Measurements from ENCODE around the gene NDUFAF8. TPM values are rescaled to one million over a fixed set of nuclear protein-coding genes. Genes with fewer than 3 reads are reported as not detected.

Gene NDUFAF8
- total and polyA plus RNA-seq, 2 donors = 11.2 to 26.7 TPM

DNA sequence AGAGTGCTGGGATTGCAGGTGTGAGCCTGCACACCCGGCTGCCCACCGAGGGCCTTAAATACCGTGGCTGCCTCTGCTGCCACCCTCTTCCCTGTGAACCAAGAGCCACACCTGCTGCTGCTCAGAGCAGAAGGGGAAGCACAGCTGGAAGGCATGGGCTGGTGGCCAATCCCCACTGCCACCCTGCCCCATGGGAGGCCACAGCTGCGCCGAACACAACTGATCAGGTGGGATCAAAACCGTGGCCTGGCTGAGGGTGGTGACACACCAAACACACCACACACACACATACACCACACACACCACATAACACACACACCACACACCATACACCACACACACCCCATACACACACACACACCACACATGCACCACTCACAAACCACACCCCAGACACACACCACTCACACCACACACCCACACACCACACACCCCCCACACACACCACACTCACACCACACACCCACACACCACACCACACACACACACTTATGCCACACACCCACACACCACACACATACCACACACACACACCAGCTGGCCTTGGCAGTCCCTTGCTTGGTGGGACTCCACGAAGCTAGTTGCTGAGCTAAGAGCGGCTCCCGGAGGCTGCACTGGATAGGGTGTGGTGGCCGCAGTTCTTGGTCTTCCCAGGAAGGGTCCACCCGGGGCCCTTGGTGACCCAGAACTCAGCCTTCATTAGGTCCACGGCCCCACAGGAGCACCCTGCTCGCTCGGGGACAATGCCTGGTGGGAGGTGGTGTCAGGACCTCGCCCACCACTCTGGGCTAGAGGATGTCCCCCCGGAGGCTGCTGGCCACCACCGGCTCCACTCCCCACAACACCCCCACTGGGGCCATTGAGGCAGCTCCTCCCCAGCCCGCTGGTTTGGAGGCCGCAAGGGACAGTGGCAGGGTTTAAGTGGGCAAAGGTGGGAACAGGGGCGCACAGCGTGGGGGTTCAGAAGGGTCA, 31.2 kb upstream of the NDUFAF8 start:
- Histone ChIP-seq H3K36me3 (ENCODE audit: insufficient read depth) (no peaks in the 10 kb centered on the region), H3K27ac (ENCODE audit: low read depth) (no peak overlapping the region), H3K4me3 (ENCODE audit: low read depth, low read length) (no peak overlapping the region), H3K4me1 (ENCODE audit: insufficient read depth) (no peaks in the 10 kb centered on the region)
- DNase-seq (ENCODE audit: extremely low spot score) = no peak
- WGBS = 90% methylated on average over 21 of the region's 21 CpGs

DNA sequence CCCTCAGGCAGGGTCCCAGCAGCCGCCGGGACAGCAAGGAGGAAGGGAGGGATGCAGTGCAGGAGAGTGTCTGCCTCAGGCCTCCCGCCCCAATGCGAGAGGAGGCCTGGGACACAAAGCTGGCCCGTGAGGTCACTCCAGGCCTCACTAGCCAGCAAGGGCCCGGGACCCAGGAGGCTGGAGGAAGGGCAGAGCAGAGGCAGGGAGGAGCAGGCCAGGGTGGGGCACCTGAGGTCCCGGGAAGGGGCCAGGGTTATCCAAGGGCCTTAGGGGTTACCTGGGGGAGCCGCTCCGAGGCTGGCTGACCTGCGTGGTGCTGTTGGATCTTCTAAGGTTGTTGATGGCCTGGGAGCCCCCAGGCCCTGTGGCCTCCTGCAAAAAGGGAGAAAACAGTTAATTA, 30.5 kb upstream of the NDUFAF8 start:
- no peaks in the 10 kb centered on the region for H3K4me1 ChIP-seq (ENCODE audit: insufficient read depth)
- no peaks in the 10 kb centered on the region for H3K36me3 ChIP-seq (ENCODE audit: insufficient read depth)
- 94% methylated on average over 10 of the region's 10 CpGs for WGBS
- no peak overlapping the region for H3K4me3 ChIP-seq (ENCODE audit: low read depth, low read length)
- H3K27ac ChIP-seq (ENCODE audit: low read depth) = no peak overlapping the region
- no peak for DNase-seq (ENCODE audit: extremely low spot score)

DNA sequence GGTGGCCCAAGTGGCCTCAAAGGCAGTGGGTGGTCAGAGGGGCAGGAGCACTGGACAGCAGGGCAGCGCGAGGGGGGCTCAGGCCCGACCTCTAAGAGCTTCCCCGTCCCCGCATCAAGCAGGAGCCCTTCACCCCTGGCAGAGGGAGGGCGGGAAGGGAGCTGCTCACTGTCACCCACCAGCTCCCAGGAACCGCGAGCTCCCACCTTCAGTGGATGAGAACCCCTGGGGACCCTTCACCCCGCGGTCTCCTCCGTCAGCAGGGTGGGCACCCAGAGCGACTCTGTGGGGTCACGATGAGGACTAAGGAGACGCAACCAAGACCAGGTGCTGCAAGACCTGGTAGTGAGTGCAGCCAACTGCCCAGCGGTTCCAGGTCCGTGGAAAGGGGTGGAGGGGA, 30.0 kb upstream of the NDUFAF8 start:
- WGBS = 95% methylated on average over 16 of the region's 16 CpGs
- Histone ChIP-seq H3K27ac (ENCODE audit: low read depth) (no peak overlapping the region), H3K36me3 (ENCODE audit: insufficient read depth) (no peaks in the 10 kb centered on the region), H3K4me3 (ENCODE audit: low read depth, low read length) (no peak overlapping the region), H3K4me1 (ENCODE audit: insufficient read depth) (no peaks in the 10 kb centered on the region)
- no peak for DNase-seq (ENCODE audit: extremely low spot score)

DNA sequence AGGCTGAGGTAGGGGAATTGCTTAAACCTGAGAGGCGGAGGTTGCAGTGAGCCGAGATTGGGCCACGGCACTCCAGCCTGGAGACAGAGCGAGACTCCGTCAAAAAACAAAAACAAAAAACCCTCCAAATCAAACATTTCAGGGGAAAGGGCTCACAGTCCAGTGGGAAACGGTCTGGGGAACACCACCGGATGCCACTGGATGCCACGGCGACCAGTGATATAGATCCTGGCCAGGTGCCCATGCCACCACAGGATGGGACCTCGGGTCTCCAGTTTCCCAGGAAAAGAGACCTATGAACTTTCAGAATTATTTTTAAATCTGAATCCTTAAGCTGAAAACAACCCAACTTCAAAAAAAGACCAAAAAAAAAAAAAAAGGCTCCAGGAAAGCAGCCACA, 28.7 kb upstream of the NDUFAF8 start:
- Histone ChIP-seq H3K27ac (ENCODE audit: low read depth) (no peak overlapping the region), H3K36me3 (ENCODE audit: insufficient read depth) (no peaks in the 10 kb centered on the region), H3K4me3 (ENCODE audit: low read depth, low read length) (no peak overlapping the region), H3K4me1 (ENCODE audit: insufficient read depth) (no peaks in the 10 kb centered on the region)
- no peak for DNase-seq (ENCODE audit: extremely low spot score)
- WGBS = 82% methylated on average over 10 of the region's 10 CpGs

DNA sequence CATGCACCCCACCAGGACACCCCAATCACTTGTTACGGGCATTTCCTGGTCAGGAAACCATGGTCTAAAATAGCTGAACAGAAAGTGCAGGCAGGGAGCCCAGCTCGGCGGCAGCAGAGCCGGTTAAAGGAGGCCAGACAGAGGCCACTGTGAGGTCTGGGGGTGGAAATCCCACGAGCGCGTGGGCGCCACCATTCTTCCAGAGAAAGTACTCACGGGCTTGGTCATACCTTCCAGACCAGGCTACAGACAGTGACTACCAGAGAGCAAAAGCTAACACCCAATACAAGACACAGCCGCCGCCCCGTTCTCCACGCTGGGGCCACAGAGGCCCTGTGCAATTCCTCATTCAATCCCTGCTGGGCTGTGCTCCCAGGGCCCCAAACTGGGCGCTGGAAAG, 28.2 kb upstream of the NDUFAF8 start:
- WGBS = 77% methylated on average over 14 of the region's 14 CpGs
- Histone ChIP-seq H3K36me3 (ENCODE audit: insufficient read depth) (no peaks in the 10 kb centered on the region), H3K4me3 (ENCODE audit: low read depth, low read length) (no peak overlapping the region), H3K4me1 (ENCODE audit: insufficient read depth) (no peaks in the 10 kb centered on the region), H3K27ac (ENCODE audit: low read depth) (no peak overlapping the region)
- no peak for DNase-seq (ENCODE audit: extremely low spot score)

DNA sequence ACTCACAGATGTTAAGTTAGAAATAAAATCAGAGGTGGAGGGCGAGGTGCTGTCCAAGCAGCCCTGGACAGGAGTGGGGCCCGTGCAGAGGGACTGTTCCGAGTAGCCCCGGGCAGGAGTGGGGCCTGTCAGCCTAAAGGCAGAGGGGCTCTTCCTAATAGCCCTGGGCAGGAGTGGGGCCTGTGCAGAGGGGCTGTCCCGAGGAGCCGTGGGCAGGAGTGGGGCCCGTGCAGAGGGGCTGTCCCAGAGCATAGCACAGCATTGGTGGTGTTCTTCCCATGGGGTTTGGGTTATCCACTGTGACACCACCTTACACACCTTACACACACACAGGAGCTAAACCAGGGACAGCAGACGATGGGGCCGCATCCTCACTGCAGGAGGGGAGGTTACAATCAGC, 26.8 kb upstream of the NDUFAF8 start:
- no peak for DNase-seq (ENCODE audit: extremely low spot score)
- Histone ChIP-seq H3K4me1 (ENCODE audit: insufficient read depth) (no peaks in the 10 kb centered on the region), H3K27ac (ENCODE audit: low read depth) (no peak overlapping the region), H3K36me3 (ENCODE audit: insufficient read depth) (no peaks in the 10 kb centered on the region), H3K4me3 (ENCODE audit: low read depth, low read length) (no peak overlapping the region)
- 85% methylated on average over 9 of the region's 9 CpGs for WGBS

DNA sequence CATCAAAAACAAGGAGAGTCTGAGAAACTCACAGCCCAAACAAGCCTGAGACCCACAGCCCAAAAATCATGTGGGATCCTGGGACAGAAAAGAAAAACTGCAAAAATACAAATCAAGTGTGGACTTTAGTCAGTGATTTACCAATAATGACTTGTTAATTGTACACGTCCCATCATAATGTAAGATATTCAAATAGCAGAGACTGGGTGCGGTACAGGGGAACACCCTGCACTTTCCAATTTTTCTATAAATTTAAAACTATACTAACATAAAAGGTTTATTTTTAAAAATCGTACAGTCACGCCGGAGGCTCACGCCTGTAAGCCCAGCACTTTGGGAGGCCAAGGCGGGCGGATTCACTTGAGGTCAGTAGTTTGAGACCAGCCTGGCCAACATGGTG, 25.1 kb upstream of the NDUFAF8 start:
- 95% methylated on average over 8 of the region's 8 CpGs for WGBS
- no peaks in the 10 kb centered on the region for H3K4me1 ChIP-seq (ENCODE audit: insufficient read depth)
- DNase-seq (ENCODE audit: extremely low spot score) = no peak
- H3K4me3 ChIP-seq (ENCODE audit: low read depth, low read length) = no peak overlapping the region
- H3K27ac ChIP-seq (ENCODE audit: low read depth) = no peak overlapping the region
- no peaks in the 10 kb centered on the region for H3K36me3 ChIP-seq (ENCODE audit: insufficient read depth)

DNA sequence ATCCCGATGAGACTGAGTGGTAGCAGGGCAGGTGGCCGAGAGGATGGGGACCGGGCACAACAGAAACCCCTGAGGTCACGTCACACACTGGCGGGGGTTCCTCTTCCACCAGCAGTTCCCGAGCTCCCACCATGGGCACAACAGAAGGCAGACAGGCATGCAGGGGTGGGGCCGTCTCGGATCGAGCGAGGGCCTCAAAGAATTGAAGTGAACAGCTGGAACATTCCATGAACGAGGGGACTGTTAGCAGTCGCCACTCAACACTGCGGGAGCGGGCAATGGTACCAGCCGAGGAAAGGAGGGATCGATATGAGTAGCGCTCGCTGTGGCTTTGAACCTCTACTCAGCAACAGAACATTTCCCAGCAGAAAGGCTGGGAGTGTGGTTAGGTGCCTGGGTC, 21.6 kb upstream of the NDUFAF8 start:
- no peak overlapping the region for H3K4me3 ChIP-seq (ENCODE audit: low read depth, low read length)
- no peak overlapping the region for H3K27ac ChIP-seq (ENCODE audit: low read depth)
- no peak for DNase-seq (ENCODE audit: extremely low spot score)
- no peaks in the 10 kb centered on the region for H3K36me3 ChIP-seq (ENCODE audit: insufficient read depth)
- 93% methylated on average over 18 of the region's 18 CpGs for WGBS
- H3K4me1 ChIP-seq (ENCODE audit: insufficient read depth) = no peaks in the 10 kb centered on the region

DNA sequence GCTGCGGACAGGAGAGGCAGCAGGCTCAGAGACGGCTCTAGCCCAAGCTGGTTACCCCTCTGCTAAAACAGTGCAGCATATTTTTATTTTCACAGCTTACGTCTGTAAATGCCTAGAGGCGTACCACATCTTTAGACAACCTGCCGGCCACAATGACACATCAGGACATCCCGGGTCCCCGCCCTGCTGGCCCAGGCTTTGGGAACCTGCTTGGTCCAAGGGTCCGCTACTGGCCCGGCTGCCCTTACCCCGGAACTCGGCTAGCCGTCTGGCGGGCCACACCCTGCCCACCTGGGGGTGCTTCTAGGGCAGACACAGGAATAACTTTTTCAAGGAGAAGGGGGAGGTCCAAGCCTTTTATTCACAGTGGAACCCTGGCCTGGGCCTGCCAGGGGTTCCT, 20.7 kb upstream of the NDUFAF8 start:
- Histone ChIP-seq H3K4me1 (ENCODE audit: insufficient read depth) (no peaks in the 10 kb centered on the region), H3K27ac (ENCODE audit: low read depth) (no peak overlapping the region), H3K36me3 (ENCODE audit: insufficient read depth) (no peaks in the 10 kb centered on the region), H3K4me3 (ENCODE audit: low read depth, low read length) (no peak overlapping the region)
- DNase-seq (ENCODE audit: extremely low spot score) = no peak
- 90% methylated on average over 13 of the region's 13 CpGs for WGBS

DNA sequence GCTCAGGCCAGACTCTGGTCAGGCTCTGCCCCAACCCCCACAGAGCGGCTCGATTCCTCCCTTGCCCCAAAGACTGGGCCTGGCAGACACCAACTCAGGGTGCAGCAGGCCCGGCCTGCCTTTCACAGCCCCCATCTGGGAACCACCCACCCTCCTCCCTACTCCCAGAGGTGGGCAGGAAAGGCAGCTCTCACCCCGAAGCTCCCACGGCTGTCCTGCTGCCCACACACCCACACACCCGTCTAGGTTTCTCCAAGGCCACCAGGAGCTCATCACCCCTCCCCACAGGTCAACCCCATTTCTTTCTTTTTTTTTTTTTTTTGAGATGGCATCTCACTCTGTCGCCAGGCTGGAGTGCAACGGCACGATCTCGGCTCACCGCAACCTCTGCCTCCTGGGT, 20.1 kb upstream of the NDUFAF8 start:
- no peak overlapping the region for H3K4me3 ChIP-seq (ENCODE audit: low read depth, low read length)
- DNase-seq (ENCODE audit: extremely low spot score) = no peak
- H3K4me1 ChIP-seq (ENCODE audit: insufficient read depth) = no peaks in the 10 kb centered on the region
- WGBS = 97% methylated on average over 11 of the region's 11 CpGs
- no peak overlapping the region for H3K27ac ChIP-seq (ENCODE audit: low read depth)
- no peaks in the 10 kb centered on the region for H3K36me3 ChIP-seq (ENCODE audit: insufficient read depth)

DNA sequence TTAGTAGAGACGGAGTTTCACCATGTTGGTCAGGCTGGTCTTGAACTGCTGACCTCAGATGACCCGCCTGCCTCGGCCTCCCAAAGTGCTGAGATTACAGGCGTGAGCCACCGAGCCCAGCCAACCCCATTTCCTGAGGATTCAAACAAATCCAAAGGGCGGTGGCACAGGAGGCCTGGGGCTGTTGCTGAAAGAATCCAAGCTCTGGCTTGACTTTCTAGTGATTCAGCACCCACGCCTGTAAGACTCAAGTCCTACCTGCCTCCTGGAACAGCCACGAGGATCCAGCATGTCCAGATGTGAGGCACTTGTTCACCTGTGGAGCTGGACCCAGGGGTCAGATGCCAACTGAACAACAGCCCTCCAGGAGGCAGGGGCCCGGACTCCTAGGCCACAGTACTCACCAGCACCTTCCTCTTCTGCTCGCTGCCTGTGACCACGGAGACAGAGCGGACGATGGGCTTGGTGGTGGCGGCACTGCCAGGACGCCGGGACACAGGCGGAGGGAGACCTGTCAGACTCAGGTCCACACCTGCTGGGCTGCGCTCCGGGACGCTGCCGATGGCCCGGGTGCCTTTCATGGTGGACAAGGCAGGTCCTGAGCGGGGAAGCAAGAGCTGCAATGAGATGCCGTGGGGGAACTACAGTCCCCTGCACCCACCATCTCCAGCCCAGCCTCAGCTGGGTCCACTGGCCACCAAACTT, 19.5 kb upstream of the NDUFAF8 start:
- no peaks in the 10 kb centered on the region for H3K4me1 ChIP-seq (ENCODE audit: insufficient read depth)
- no peak overlapping the region for H3K4me3 ChIP-seq (ENCODE audit: low read depth, low read length)
- WGBS = 95% methylated on average over 24 of the region's 24 CpGs
- no peaks in the 10 kb centered on the region for H3K36me3 ChIP-seq (ENCODE audit: insufficient read depth)
- H3K27ac ChIP-seq (ENCODE audit: low read depth) = no peak overlapping the region
- no peak for DNase-seq (ENCODE audit: extremely low spot score)

DNA sequence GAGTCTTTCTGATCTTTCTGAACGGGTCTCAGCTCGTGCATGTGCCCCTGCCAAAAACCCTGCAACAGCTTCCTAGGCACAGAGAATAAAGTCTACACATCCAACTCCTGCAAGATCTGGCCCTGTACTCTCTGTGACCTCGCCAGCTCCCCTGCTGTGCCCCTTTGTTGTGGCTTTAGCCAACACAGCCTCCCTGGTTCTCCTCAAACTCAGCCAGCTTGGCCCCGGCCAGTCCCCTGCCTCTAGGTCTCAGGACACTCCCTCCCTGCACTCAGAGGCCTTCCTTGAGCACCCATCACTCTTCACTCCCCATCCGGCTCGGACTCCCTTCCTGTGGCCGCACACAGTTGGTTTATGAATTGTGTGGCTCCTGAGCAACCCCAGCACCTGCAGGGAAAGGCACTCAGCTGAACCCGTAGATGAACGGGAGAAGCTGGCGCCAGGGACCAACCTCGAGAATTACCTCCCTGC, 17.7 kb upstream of the NDUFAF8 start:
- Histone ChIP-seq H3K36me3 (ENCODE audit: insufficient read depth) (no peaks in the 10 kb centered on the region), H3K27ac (ENCODE audit: low read depth) (no peak overlapping the region), H3K4me1 (ENCODE audit: insufficient read depth) (no peaks in the 10 kb centered on the region), H3K4me3 (ENCODE audit: low read depth, low read length) (no peak overlapping the region)
- 74% methylated on average over 11 of the region's 11 CpGs for WGBS
- no peak for DNase-seq (ENCODE audit: extremely low spot score)

DNA sequence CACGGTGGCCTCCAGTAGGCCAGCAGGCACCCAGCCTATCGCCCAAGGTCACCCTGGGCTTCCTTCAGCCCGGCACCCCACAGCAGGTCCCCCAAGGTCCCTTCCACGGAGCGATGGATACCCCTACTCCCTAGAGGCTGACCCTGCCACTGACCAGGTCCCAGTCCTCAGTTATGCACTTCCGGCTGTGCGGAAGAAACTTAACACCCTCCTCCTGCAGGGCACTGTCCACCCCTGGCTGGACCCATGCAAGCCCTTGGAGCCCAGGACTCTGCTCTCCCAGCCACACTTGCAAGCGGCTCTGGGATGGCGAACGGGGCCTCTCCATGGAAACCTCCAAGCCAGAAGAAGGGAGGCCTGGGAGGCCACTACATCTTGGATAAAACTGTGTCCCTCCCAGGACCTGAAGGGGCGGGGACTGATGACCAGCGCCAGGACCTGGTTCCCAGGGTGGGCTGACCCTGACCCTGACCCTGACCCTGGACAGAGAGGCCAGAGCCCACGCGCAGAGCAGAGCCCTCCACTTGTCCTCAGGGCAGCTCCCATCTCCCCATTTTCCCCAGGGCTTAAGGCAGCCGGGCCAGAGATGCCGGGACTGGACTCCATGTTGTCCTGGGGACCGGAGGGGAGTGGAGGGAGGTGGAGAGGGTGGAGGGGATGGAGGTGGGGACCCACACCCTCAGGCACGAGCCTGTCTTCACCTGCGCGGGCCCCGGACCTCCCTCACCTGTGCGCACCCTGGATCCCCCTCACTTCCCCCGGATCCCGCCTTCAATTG, 17.1 kb upstream of the NDUFAF8 start:
- Histone ChIP-seq H3K4me3 (ENCODE audit: low read depth, low read length) (peak overlapping the region; percentile 88), H3K36me3 (ENCODE audit: insufficient read depth) (no peaks in the 10 kb centered on the region), H3K4me1 (ENCODE audit: insufficient read depth) (no peaks in the 10 kb centered on the region), H3K27ac (ENCODE audit: low read depth) (no peak overlapping the region)
- WGBS = 17% methylated on average over 24 of the region's 24 CpGs
- DNase-seq (ENCODE audit: extremely low spot score) = no peak

Data from urinary bladder (tissue), 4 donors.